GM21360 (cell line): Measurements from ENCODE around the gene MRPL37.
"Not testable (repeated sequence)": the region's sequence is repeated elsewhere in the genome, so short reads cannot be mapped to it uniquely, and the experiment has no call there.

Experiments
- ATAC-seq: cut with Tn5 transposase; IDR thresholded peaks from one replicate; pipeline ENCODE4 v1.9.1; 2021; ENCODE audit warnings: mild to moderate bottlenecking, moderate library complexity; ENCODE audit not compliant: unreplicated experiment

The MRPL37 gene

DNA sequence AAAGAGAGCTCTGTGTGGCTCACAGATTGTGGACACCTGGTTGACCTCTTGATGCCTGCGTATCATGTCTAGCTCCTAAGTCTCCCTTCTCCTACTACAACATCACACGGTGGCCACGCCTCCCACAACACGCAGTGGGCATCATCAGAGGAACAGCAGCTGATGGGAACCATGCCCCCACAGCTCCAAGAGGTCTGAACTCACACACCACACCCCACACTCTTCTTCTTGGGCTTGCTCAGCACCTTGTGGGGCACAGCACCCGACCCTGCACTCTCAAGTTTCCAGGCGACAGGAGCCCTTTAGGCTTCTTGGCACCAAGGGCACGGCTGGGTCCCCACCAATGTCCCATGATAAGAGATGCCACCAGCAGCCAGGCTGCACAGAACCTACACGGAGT lies 28.4 kb upstream of the MRPL37 start:
- no peak for ATAC-seq

DNA sequence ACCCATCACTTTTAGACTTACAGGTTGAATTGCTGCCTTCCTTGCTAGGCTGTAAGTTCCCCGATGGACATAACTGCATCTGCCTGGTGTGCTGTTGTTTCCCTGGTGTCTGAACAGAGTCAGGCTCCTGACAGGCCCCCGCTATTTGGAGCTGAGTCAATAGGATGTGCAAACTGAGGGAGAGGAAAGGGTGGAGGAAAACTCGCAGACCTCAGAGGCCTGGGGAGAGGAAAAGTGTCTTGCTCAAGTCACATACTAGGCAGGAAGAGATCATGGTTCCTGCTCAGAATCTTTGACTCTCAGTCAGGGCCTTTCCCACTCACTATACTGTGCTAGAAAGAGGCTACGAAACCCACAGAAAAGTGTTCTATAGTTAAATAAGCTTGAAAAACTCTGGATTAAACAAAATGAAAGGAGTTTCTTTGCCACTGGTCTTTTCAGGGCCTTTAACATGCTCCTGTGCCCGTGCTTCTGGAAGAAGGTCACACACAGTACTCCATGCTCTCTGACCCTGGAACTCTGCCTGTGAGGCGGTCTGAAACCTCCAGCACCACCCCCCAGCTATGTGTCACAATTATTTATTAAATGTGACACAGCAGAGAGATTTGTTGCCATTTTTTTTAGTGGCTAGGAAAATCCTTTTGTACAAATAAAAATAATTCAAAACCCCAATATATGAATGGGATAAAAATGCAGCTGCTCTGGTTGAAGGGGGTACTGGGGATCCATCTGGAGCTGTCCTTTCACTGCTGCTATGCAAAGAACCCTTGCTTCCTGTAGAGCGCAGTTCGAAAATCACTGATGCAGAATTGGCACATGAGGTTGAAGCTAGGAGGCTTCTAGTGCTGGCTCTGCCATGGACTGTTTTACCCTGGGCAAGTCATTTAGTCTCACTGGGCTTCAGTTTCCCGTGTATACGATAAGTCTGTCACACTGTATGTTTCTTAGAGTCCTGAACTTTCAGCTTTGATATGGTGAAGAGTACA lies 27.1 kb upstream of the MRPL37 start:
- ATAC-seq = no peak

DNA sequence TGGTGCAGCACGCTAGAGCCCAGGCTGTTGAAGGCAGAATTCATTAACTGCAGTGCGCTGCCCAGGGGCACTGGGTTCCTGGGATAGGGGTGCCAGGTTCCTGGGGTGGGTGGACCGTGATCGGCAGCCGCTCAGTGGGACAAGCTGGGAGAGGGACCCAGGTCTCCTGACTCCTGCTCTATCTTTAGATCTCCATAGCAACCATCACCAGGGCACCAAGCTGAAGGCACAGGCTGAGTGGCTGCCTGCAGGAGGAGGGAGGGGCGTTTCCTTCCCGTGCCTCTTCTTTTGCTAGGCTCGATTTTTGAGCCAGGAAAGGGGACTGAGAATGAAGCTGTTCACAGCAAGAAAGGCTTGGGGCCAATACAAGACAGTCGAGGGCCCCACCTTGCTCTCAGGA lies 26.3 kb upstream of the MRPL37 start:
- ATAC-seq = no peak

DNA sequence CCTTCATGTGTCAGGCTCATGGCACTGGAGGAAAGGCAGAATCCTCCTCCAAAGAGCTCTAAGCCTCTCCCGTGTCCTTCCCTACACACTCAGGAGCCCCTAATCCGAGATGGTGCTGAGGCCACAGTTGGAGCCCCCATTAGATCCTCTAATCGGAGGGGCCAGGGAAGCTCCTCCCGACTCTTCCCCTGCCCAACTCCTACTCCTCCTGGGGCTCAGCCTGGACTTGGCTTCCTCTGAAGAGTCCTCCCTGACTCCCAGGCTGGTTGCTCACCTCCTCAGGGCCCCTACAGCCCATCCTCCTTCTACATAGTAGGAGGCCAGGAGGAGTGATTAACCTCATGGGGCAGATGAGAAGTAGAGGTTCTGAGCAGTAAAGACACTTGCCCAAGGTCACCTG lies 25.9 kb upstream of the MRPL37 start:
- no peak for ATAC-seq

DNA sequence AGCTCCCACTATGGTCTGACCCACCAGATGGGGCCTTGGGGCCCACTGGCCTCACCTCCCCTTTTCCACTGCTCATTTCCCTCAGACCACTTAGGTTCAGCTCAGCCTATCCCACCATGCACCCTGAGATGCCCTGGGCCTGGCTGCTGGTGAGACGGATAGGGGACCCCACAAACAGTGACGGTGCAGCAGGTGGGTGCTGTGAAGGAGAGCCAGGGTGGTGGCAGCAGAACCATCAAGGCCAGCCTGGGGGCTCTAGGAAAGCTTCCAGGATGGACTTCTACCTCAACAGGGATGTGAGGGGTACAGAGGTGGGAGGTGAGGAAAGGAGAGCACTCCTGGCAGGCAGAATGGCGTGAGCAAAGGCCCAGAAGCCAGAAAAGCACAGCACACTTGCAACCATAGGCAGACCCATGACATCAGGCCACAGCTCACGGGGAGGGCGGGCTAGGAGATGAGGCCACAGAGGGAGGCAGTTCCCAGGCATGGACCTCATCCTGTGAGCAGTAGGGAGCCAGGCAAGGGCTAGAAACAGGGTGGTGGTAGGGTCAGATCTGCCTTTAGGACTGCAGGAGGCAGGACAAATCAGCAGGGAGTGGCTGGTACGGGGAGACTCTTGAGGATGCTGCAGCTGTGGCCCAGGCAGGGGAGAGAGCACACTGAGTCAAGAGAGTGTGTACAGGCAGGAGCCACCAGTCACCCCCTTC lies 23.2 kb upstream of the MRPL37 start:
- no peak for ATAC-seq

DNA sequence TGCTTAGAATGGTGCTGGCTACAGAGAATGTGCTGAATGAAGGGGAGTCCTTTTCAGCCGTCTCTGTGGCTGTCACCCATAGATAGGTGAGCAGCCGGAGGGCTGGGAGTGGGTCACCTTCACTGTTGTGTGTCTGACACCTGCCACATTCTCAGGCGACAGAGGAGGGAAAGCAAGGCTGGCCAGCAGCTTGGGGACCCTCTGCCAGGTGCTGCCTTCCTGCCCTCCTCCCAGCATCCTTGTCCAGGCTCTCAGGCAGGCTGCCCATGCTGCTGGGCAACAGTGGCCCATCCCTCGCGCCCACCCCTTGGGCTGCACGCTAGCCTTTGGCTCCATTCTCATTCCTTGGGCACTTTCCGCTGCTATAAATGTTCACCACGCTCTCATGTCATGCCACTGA lies 22.2 kb upstream of the MRPL37 start:
- no peak for ATAC-seq

DNA sequence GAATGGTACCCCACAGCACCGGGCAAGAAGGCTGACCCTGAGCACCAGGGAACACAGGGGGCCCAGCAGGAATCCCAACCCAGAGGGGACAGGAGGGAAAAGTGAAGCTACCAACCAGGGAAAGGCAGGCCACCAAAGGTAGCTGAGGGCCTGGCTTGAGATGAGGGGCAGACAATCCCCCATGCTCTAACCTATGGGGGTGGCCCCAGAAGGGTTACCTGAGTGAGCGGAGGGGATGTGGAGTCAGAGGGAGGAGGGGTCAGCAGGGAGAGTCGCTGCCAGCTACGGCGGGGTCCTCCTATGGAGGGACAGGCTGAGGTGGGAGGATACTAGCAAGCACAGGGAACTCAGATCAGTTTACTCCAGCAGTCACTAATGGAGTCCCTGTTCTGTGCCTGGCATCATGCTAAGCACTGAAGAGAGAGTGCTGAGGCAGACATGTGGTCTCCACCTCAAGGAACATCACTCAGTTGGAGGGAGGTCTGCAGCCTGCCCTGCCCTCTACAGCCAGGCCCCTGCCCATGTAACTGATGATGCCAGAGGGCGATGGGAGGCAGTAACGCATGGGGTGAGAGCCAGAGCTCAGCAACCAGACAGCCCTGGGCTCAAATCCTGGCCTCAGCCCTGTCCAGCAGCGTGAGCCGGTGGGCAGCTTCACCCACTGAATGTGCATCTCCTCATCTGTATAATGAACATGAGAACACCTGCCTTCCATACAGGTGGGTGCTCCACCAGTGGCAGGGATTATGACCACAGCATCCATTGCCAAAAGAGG lies 21.5 kb upstream of the MRPL37 start:
- ATAC-seq = no peak

DNA sequence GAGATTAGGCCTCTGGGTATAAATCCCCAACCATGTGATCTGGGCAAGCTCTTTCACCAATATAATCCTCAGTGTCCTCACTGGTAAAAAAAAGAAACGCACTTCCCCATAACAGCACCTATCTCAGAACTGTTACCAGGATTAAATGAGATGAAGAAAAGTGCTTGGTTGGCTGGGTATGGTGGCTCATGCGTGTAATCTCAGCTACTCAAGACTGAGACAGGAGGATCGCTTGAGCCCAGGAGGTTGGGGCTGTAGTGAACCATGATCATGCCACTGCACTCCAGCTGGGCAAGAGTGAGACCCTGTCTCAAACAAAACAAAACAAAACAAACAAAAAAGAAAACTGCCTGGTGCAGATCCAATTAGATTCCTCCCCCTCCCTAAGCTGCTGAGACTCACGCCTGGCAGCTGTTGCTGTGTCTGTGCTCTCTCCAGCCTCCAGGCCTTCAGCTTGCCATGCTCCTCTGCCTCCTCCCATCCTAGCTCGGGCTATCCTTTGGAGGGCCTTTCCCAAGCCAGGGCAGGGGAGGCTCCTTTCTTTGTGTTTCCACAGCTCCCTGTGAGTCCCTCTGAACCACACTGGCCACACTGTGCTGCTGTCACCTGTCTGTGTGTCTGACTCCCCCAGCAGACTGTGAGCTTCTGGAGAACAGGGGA lies 19.1 kb upstream of the MRPL37 start:
- ATAC-seq = no peak

DNA sequence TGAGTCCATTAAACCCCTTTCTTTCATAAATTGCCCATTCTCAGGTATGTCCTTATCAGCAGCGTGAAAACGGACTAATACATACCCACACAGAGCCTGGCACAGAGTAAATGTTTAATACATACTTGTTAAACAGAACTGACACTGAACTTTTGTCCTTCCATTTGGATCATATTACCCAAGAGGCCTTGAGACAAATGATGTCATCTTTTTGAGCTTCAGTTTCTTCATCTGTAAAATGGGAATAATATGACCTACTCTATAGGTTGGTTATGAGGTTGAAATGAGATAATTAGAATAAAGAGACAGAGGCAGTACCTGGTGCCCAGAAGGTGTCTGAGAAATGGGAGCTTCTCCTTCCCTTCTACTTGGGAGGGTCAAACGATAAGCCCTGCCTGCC lies 13.9 kb upstream of the MRPL37 start:
- no peak for ATAC-seq

DNA sequence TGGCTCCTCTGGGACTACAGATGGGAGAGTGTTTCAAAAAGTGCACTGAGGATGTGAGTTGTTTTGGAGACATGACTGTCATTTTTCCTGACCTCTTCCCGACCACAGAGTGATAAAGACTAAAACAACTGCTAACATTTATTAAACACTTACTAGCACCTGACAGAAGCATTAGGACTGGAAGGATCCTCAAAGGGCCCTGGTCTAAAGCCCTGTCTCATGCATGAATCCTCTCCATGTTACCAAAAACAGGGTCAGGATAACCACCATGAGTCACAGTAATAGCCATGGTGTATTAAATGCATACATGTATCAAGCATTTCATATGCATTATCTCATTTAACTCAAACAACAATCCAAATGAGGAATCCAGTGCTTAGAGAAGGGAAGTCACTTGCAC lies 11.7 kb upstream of the MRPL37 start:
- no peak for ATAC-seq

DNA sequence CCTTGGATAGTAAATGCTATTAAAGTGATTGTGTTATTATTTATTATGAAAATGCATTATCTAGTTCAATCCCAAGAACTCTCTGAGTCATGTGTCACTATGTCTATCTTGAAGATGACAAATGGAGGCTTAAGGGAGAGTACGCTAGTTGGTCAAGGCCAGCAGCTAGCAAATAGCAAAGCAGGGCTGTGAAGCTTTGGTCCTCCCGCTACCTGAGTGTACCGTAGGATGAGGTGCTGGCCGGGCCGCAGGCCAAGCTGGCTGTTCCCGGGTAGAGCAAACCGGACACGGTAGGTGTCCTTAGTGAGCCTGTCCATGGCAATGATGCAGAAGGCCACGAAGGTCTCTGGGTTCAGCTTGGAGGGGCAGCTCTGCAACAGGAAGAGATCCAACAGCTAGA lies 9.4 kb upstream of the MRPL37 start:
- ATAC-seq = no peak

DNA sequence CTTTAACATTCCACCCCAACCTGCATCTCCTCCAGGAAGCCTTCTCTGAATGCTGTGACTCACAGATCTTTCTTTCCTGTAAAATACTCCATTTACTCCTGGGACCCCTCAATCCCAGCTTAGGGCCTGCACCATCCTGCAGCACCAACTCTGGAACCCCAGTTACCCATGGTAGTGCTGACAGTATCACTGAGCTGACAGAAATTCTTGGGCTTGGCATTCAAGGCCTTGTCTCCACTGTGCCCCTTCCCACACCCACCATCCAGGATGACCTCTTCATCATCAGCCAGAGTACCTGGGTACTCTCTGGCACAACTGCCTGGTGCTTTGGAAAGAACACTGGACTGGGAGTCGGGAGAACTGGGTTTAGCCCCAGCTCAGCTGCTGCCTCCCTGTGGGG lies 8.4 kb upstream of the MRPL37 start:
- no peak for ATAC-seq

DNA sequence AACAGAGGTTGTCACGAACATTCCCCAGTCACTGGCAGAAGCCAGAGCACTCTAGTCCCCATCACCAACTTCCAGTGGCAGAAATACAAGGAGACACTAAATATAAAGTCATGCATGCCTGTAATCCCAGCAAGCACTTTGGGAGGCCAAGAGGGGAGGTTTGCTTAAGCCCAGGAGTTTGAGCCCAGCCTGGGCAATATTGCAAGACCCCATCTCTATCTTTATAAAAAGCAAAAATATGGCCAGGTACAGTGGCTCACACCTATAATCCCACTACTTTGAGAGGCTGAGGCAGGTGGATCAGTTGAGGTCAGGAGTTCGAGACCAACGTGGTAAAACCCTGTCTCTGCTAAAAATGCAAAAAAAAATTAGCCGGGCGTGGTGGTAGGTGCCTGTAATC lies 6.5 kb upstream of the MRPL37 start:
- ATAC-seq = no peak

DNA sequence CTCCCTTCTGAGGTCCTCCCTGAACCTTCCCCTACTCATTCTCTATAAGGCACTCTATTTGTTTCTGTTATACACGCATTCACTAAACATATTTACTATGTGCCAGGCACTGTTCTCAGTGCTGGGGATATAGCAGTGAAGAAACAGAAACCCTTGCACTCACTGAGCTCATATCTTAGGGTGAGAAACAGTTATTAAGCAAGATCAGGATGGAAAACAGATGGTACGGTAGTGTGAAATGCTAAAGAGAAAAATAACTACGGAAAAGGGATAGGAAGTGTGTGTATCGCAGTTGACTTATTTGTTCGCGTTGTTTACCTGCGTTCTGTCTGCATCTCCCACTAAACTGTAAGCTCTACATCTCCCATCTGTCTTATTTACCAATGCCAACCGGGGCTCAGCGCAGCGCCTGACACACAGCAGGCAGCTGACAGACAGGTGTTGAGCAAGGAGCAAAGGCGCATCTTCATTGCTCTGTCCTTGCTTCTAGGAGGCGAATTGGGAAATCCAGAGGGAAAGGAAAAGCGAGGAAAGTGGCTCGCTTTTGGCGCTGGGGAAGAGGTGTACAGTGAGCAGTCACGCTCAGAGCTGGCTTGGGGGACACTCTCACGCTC lies 709 bp upstream of the MRPL37 start:
- ATAC-seq = no peak

DNA sequence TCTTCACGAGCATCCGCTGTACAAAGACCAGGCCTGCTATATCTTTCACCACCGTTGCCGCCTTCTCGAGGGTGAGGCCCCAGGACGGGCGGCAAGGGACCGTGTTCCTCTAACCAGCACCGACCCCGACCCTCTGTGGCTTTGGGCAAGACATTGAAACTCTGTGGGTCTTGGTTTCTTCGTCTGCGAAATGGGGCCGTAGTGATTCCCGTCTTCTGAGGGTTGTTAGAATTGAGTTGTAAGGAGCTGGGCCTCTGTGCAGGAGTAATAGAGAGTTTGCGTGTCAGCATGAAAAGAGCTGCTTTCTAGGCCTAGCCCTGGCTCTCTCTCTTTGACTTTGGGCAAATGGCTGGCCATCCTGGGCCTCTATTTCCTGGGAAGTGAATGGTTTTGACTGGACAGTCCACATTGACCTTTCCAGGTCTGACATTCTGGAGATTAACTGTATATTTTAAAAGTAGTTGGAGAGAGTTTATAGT lies 591 bp downstream of the MRPL37 start:
- no peak for ATAC-seq

DNA sequence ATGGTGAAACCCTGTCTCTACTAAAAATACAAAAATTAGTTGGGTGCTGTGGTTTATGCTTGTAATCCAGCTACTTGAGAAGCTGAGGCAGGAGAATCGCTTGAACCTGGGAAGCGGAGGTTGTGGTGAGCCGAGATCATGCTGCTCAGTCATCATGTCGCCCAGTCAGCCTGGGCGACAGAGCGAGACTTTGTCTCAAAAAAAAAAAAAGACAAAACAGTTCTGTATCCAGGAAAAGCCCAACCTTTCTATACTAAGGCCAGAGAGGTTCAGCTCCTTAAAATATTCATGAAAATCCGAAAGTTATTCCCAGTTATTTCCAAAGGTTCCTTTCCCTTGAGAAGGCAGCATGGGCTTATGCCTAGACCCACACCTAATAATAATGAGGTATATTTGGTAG lies 4.2 kb downstream of the MRPL37 start:
- no peak for ATAC-seq

DNA sequence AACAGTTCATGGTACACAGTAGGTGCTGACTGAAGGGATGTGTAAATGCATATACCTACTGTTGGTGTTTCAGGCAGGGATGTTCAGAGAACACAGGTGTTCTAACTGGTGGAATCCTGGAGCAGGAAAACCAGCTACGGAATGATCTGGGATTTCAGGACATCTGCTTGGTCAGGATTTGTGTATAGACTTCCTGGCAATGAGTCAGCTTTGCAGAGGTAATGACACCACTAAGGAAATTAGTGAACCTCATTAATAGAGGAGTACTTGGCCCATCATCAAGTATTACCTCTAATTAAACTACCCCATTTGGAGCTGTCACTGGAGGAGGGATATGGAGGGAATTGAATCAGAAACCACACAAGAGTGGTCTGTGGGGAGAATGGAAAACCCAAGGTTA lies 7.3 kb downstream of the MRPL37 start:
- ATAC-seq = no peak

DNA sequence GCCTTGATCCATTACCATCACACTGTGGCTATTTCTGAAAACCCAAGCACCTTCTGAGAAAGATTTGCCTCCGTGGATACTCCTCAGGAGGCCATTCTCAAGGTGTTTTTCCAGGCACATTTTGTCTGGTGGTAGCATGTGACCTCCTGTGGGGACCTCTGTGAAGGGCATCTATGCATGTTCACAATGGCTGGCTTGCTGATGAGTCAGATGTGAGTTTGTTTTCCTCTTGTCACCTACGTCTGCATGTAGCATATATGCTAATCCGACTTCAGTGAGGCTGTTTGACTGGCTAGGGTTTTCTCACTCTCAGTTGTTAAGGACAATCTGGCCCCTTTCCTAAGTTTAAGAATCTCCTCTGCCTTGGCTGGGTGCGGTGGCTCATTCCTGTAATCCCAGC lies 7.9 kb downstream of the MRPL37 start:
- not testable (repeated sequence) for ATAC-seq

DNA sequence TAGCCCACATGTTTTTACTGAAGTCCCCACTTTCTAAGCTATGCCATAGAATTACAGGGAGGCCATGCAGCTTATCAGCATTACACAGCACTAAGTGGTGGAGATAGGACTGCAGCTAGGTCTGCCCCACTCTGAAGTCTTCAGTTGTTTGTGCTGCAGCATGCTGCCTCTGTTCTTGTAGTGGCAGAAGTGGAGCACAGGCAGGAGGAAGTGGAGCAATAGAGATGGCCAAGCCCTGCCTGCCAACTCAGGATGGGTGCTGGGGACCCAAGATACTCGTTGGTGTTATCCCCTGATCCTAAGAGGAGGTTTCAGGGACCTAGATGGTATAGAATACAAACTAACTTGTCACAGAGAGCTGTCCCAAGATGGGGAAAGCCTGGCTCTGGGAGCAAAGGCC lies 12.9 kb downstream of the MRPL37 start:
- no peak for ATAC-seq

DNA sequence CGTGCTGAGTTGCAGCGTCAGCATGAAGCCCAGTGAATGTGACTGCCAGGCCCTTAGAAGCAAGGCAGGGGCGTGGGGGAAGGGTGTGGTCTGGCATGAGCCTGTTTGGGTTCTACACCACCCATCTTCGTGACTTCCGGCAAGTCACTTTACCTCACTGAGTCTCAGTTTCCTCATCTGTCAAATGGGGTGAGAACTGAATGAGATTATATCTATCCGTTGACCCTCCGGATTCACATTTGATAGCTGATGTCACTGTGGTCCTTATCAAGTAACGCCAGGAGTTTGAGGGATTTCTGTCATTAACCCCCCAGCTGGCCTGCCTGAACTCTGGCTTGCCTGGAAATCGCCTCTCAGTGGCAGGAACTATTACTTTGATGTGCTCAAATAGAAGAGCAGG lies 15.6 kb downstream of the MRPL37 start:
- no peak for ATAC-seq
